Gastroesophageal sphincter (tissue), 4 donors: ENCODE data around the gene MST1R. TPM values are rescaled to one million over a fixed set of nuclear protein-coding genes. Genes with fewer than 3 reads are reported as not detected.

ENCODE experiments used
- ATAC-seq: fragments of 150-250 bp; one replicate; pipeline ENCODE4 v1.9.1; 2016; ENCODE audit warnings: mild to moderate bottlenecking, moderate library complexity
- H3K27ac ChIP-seq, 4 donors: fragments of 200-600 bp; sonication (generic) in 3 of 4; 1 replicate in 3 of 4; 2 replicates in 1 of 4; pipeline ENCODE4 v1.5.1; 2016 to 2019
- H3K27me3 ChIP-seq: fragments of 200-600 bp; sonication (generic); one replicate; pipeline ENCODE4 v1.5.1; 2019
- H3K36me3 ChIP-seq, 2 donors: fragments of 200-600 bp; sonication (generic); one replicate each; pipeline ENCODE4 v1.5.1; 2019; ENCODE audit warnings: control low read depth in 1 of 2
- H3K4me1 ChIP-seq, 3 donors: fragments of 200-600 bp; sonication (generic); 1 replicate in 2 of 3; 2 replicates in 1 of 3; pipeline ENCODE4 v1.5.1; 2016 to 2019; ENCODE audit warnings: control low read depth in 2 of 3
- H3K4me3 ChIP-seq, 2 donors: fragments of 200-600 bp; sonication (generic); one replicate each; pipeline ENCODE4 v1.5.1; 2019; ENCODE audit warnings: mild to moderate bottlenecking in 1 of 2, moderate library complexity in 1 of 2
- H3K9me3 ChIP-seq, 3 donors: fragments of 200-600 bp; sonication (generic); one replicate each; pipeline ENCODE4 v1.5.1; 2017 to 2019; ENCODE audit warnings: control low read depth in 2 of 3
- CTCF ChIP-seq, 4 experiments: fragments of 200-600 bp in 2 of 4; fragments of 450-650 bp in 2 of 4; sonication (generic) in 1 of 4; IDR thresholded peaks; one replicate each; pipeline ENCODE4 v1.5.1; 2017 to 2019; ENCODE audit warnings: antibody characterized with exemption in 4 of 4, mild to moderate bottlenecking in 2 of 4, moderate library complexity in 2 of 4
- EP300 ChIP-seq: sonication (generic); formaldehyde crosslinking; IDR thresholded peaks from one replicate; pipeline ENCODE4 v1.6.1; 2017; ENCODE audit warnings: antibody characterized with exemption, mild to moderate bottlenecking
- POLR2A ChIP-seq, 2 donors: fragments of 450-650 bp; IDR thresholded peaks; one replicate each; pipeline ENCODE4 v1.6.1; 2017; ENCODE audit warnings: antibody characterized with exemption in 2 of 2, mild to moderate bottlenecking in 2 of 2, moderate library complexity in 1 of 2
- POLR2AphosphoS5 ChIP-seq: sonication (generic); formaldehyde crosslinking; IDR thresholded peaks from one replicate; pipeline ENCODE4 v1.6.1; 2017; ENCODE audit warnings: antibody characterized with exemption
- WGBS, 2 donors: methylation state at CpG; one replicate each; pipeline ENCODE4 v1.1.5; 2018; ENCODE audit warnings: low coverage in 1 of 2; 5-methylcytosine and 5-hydroxymethylcytosine counted together
- total RNA-seq, 4 donors: library from RNA; depleted of rRNA; stranded (reverse); fragments of >200 nt; gene quantifications; one replicate each; pipeline ENCODE4 v1.1.0, GENCODE V29; 2016

MST1R gene
- total RNA-seq, 4 donors from 2014 or later = 1.2 to 5.9 (median 2.0) TPM

GRCh38 chr3:49882166-49882565 is 21.5 kb downstream of the MST1R start:
- Histone ChIP-seq H3K9me3 (no peaks in the 10 kb centered on the region), H3K4me1 (peaks cover 0 to 30% (median 6%) of the 10 kb centered on the region in 3 donors), H3K27ac (peak overlapping the region in 2 of 4 donors; percentile 18 to 21), H3K27me3 (no peaks in the 10 kb centered on the region), H3K4me3 (no peak overlapping the region), H3K36me3 (no peaks in the 10 kb centered on the region)
- ATAC-seq = peak; percentile 67
- no peak for TF ChIP-seq POLR2AphosphoS5
- WGBS, 2 donors = 0% methylated on average over 1 of the region's 6 CpGs; no CpG with 5 or more reads in 1 of the 2 donors

- WGBS, 2 donors = no CpG with 5 or more reads among the region's 6 CpGs
- Histone ChIP-seq H3K9me3 (no peaks in the 10 kb centered on the region), H3K36me3 (no peaks in the 10 kb centered on the region), H3K4me3 (no peak overlapping the region), H3K27me3 (no peaks in the 10 kb centered on the region), H3K27ac (peak overlapping the region in 1 of 4 donors; percentile 17), H3K4me1 (peaks cover 0 to 30% (median 6%) of the 10 kb centered on the region in 3 donors)
- ATAC-seq = no peak
- TF ChIP-seq POLR2AphosphoS5 (no peak), POLR2A (IDR thresholded peaks at IDR 0.05) (no peak), CTCF (IDR thresholded peaks at IDR 0.05) (no peak), EP300 (no peak)
These were observed 22.9 kb downstream of the MST1R start for GRCh38 chr3:49880581-49881315.

- H3K4me1 ChIP-seq = peaks cover 0 to 30% (median 6%) of the 10 kb centered on the region in 3 donors
- H3K27ac ChIP-seq = no peak overlapping the region
- WGBS, 2 donors = 33% methylated on average over 2 of the region's 2 CpGs; no CpG with 5 or more reads in 1 of the 2 donors
- H3K27me3 ChIP-seq = no peaks in the 10 kb centered on the region
- no peak overlapping the region for H3K4me3 ChIP-seq
- no peaks in the 10 kb centered on the region for H3K36me3 ChIP-seq
- TF ChIP-seq CTCF (IDR thresholded peaks at IDR 0.05) (no peak), EP300 (no peak), POLR2A (IDR thresholded peaks at IDR 0.05) (no peak)
- no peak for ATAC-seq
- no peaks in the 10 kb centered on the region for H3K9me3 ChIP-seq
These were observed 24.0 kb downstream of the MST1R start for GRCh38 chr3:49879721-49880120.

GRCh38 chr3:49878686-49879085 is 25.0 kb downstream of the MST1R start:
- no peaks in the 10 kb centered on the region for H3K27me3 ChIP-seq
- no peak for TF ChIP-seq POLR2AphosphoS5
- no peak for TF ChIP-seq POLR2A (IDR thresholded peaks at IDR 0.05)
- no peak for TF ChIP-seq CTCF (IDR thresholded peaks at IDR 0.05)
- TF ChIP-seq EP300 = no peak
- H3K36me3 ChIP-seq = no peaks in the 10 kb centered on the region
- H3K4me3 ChIP-seq = no peak overlapping the region
- no peak overlapping the region for H3K27ac ChIP-seq
- H3K9me3 ChIP-seq = no peaks in the 10 kb centered on the region
- no peak for ATAC-seq
- H3K4me1 ChIP-seq = peaks cover 0 to 30% (median 6%) of the 10 kb centered on the region in 3 donors

- no peak for ATAC-seq
- no peak overlapping the region for H3K27ac ChIP-seq
- WGBS, 2 donors = 40% methylated on average over 1 of the region's 2 CpGs; no CpG with 5 or more reads in 1 of the 2 donors
- no peaks in the 10 kb centered on the region for H3K27me3 ChIP-seq
- H3K36me3 ChIP-seq = no peaks in the 10 kb centered on the region
- H3K4me3 ChIP-seq = no peak overlapping the region
- TF ChIP-seq POLR2A (IDR thresholded peaks at IDR 0.05) (no peak), POLR2AphosphoS5 (no peak), CTCF (IDR thresholded peaks at IDR 0.05) (no peak), EP300 (no peak)
- no peaks in the 10 kb centered on the region for H3K9me3 ChIP-seq
- H3K4me1 ChIP-seq = peaks cover 0 to 30% (median 6%) of the 10 kb centered on the region in 3 donors
These were observed 26.0 kb downstream of the MST1R start for GRCh38 chr3:49877716-49878115.
